HG02759 (cell line): ENCODE measurements around the gene COLGALT1.
"Not testable (repeated sequence)": the region's sequence is repeated elsewhere in the genome, so short reads cannot be mapped to it uniquely, and the experiment has no call there.

Experiments
- ATAC-seq: cut with Tn5 transposase; IDR thresholded peaks from one replicate; pipeline ENCODE4 v1.9.1; 2021; ENCODE audit warnings: mild to moderate bottlenecking, moderate library complexity; ENCODE audit not compliant: unreplicated experiment

COLGALT1 gene

GRCh38 chr19:17590866-17591265 lies 35.4 kb downstream of the COLGALT1 start:
- ATAC-seq = no peak

- not testable (repeated sequence) for ATAC-seq
These were observed 38.8 kb downstream of the COLGALT1 start for GRCh38 chr19:17594296-17594695.

- not testable (repeated sequence) for ATAC-seq
These were observed 42.6 kb downstream of the COLGALT1 start for GRCh38 chr19:17598063-17598462.

- no peak for ATAC-seq
These were observed 43.5 kb downstream of the COLGALT1 start for GRCh38 chr19:17598953-17599352.

GRCh38 chr19:17599780-17600179 lies 44.3 kb downstream of the COLGALT1 start:
- ATAC-seq = no peak

GRCh38 chr19:17601683-17602082 lies 46.2 kb downstream of the COLGALT1 start:
- ATAC-seq = no peak

GRCh38 chr19:17602217-17602616 lies 46.8 kb downstream of the COLGALT1 start:
- ATAC-seq = no peak

- no peak for ATAC-seq
These were observed 47.5 kb downstream of the COLGALT1 start for GRCh38 chr19:17602872-17603510.

GRCh38 chr19:17604372-17605025 lies 49.0 kb downstream of the COLGALT1 start:
- no peak for ATAC-seq

GRCh38 chr19:17605117-17605516 lies 49.7 kb downstream of the COLGALT1 start:
- no peak for ATAC-seq

GRCh38 chr19:17605761-17606589 lies 50.5 kb downstream of the COLGALT1 start:
- ATAC-seq = peak; percentile 74

GRCh38 chr19:17606590-17607185 lies 51.2 kb downstream of the COLGALT1 start:
- ATAC-seq = no peak

- ATAC-seq = no peak
These were observed 52.5 kb downstream of the COLGALT1 start for GRCh38 chr19:17607936-17608335.

- ATAC-seq = no peak
These were observed 54.9 kb downstream of the COLGALT1 start for GRCh38 chr19:17610384-17610783.

GRCh38 chr19:17611462-17612244 lies 56.2 kb downstream of the COLGALT1 start:
- ATAC-seq = no peak

- no peak for ATAC-seq
These were observed 59.0 kb downstream of the COLGALT1 start for GRCh38 chr19:17614476-17614875.

GRCh38 chr19:17615889-17616685 lies 60.6 kb downstream of the COLGALT1 start:
- no peak for ATAC-seq

GRCh38 chr19:17616686-17616960 lies 61.2 kb downstream of the COLGALT1 start:
- ATAC-seq = no peak

- no peak for ATAC-seq
These were observed 61.7 kb downstream of the COLGALT1 start for GRCh38 chr19:17616961-17617806.
